ENCODE results near the gene TRABD2B.

Gene TRABD2B

DNA sequence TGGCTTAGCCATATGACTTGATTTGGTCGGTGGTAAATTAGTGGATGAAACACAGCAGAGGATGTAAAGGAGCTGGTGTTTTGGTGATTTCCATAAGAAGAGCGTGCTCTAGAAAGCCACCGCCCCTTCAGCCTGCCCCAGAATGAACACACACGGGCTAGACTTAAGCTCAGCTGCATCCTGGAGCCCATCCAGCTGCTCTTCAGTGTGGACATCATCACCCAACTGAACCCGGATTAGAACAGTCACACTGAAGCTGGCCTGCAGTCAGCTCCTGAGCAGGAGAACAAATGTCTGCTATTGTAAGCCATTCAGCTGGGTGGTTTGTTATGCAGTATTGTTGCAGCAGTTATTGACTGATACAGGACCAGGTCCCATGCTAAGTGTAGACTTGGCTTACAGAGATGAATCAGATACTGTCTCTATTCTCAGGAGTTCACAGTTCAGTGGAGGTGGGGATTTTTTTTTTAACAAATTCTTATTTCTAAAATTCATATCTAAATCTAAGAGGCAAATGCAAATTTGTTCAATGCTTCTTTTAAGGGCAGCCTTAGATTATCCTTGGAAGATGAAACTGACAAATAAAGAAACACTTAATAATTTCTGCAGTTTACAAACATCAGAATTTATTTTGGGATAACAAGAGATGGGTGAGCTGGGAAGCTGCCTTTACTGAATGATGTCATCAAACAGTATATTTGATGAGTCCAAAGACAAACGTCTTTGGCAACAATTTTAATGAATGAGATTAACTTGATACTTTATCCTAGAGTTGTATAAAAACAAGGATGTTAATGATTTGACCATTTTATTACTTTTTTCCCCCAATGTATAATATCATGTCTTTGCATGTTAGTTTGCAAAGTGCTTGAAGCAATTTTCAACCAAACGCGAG is 251.2 kb downstream of the TRABD2B start:
- in situ Hi-C loops (cut with HindIII; ENCODE audit: low sequenced_read_pairs): no loop called here
- H3K4me3 ChIP-seq (ENCODE audit: low read depth, low read length): no peak overlapping the region
- TF ChIP-seq, protein P1, sequence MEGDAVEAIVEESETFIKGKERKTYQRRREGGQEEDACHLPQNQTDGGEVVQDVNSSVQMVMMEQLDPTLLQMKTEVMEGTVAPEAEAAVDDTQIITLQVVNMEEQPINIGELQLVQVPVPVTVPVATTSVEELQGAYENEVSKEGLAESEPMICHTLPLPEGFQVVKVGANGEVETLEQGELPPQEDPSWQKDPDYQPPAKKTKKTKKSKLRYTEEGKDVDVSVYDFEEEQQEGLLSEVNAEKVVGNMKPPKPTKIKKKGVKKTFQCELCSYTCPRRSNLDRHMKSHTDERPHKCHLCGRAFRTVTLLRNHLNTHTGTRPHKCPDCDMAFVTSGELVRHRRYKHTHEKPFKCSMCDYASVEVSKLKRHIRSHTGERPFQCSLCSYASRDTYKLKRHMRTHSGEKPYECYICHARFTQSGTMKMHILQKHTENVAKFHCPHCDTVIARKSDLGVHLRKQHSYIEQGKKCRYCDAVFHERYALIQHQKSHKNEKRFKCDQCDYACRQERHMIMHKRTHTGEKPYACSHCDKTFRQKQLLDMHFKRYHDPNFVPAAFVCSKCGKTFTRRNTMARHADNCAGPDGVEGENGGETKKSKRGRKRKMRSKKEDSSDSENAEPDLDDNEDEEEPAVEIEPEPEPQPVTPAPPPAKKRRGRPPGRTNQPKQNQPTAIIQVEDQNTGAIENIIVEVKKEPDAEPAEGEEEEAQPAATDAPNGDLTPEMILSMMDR (IDR thresholded peaks at IDR 0.05; ENCODE audit: low read depth, low read length): no peak
- no peak for DNase-seq (ENCODE audit: low read depth, low spot score)

DNA sequence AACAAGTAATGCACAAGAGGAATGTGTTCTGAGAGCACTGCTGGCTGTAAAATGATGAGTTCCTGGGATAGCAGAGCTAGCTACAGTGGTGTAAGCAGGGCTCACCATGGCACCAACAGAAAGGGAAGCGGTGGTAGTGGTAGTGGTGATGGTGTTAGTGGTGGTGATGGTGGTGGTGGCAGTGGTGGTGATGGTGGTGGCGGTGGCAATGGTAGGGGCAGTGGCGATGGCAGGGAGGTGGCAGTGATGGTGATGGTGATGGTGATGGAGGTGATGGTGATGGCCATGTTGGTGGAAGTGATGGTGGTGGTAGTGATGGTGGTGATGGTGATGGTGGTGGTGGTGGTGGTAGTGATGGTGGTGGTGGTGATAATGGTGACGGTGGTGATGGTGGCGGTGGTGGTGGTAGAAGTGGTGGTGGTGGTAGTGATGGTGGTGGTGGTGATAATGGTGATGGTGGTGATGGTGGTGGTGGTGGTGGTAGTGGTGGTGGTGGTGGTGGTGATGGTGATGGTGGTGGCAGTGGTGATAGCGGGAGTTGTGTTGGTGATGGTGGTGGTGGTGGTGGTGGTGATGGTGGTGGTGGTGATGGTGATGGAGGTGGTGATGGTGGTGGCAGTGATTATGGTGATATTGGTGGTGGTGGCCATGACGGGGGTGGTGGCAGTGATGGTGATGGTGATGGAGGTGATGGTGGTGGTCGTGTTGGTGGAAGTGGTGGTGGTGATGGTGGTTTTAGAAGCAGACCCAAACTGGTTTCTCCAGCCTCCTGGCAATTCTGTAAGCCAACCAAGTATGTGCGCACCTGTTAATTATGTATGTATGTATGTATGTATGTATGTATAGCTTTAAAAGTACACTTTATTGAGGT is 254.1 kb downstream of the TRABD2B start:
- DNase-seq (ENCODE audit: low read depth, low spot score): no peak
- TF ChIP-seq, protein P1 (IDR thresholded peaks at IDR 0.05; ENCODE audit: low read depth, low read length): no peak
- in situ Hi-C loops (cut with HindIII; ENCODE audit: low sequenced_read_pairs): no loop called here
- no peak overlapping the region for H3K4me3 ChIP-seq (ENCODE audit: low read depth, low read length)

DNA sequence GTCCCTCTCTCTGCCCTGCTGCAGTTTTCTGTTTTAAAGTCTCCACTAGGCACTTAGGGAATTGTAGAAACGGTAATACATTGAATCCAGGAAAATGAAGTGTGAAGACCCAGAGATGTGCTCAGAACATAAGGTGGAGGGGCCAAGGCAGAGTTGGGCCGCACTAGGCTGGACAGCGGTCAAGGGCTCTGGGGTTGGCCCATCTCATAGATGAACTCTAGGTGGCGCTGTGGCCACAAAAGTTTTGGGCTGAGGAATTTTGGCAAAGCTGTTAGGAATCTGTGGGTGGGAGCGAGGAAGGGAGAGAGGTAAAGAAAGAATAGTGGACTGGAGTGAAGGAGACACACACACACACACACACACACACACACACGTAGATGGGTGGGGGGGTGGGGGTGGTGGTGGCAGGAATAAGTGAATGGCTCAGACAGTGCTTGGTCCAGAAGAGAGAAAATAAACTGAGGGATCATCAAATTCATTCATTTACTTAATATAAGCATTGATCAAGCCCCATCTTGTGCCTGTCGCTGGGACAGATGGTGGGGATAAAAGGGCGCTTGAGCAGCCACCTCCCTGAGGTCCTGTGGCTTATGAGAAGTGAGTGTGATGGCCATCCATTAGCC is 258.5 kb downstream of the TRABD2B start:
- peak; percentile 15 for DNase-seq (ENCODE audit: low read depth, low spot score)
- no peak overlapping the region for H3K4me3 ChIP-seq (ENCODE audit: low read depth, low read length)
- TF ChIP-seq, protein P1 (IDR thresholded peaks at IDR 0.05; ENCODE audit: low read depth, low read length): peak; percentile 75
- in situ Hi-C loops (cut with HindIII; ENCODE audit: low sequenced_read_pairs): no loop called here

DNA sequence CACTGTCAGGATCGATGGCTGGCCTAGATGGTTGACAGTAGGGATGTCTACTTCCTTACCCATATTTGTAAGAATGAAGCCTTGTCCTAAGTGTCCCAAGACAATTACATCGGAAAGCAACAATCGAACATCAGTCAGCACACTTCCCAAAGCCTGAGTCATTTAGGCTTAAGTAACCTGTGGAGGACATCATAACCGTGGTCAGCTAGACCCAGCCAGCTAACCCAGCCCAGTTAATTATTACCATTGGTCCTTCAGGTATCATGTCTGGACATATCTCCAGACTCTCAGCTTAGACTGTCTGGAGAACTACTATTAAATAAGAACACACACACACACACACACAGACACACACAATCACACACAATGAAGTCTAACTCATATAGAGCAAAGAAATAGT is 264.7 kb downstream of the TRABD2B start:
- H3K4me3 ChIP-seq (ENCODE audit: low read depth, low read length): no peak overlapping the region
- no peak for DNase-seq (ENCODE audit: low read depth, low spot score)
- in situ Hi-C loops (cut with HindIII; ENCODE audit: low sequenced_read_pairs): no loop called here
- TF ChIP-seq, protein P1 (IDR thresholded peaks at IDR 0.05; ENCODE audit: low read depth, low read length): no peak

DNA sequence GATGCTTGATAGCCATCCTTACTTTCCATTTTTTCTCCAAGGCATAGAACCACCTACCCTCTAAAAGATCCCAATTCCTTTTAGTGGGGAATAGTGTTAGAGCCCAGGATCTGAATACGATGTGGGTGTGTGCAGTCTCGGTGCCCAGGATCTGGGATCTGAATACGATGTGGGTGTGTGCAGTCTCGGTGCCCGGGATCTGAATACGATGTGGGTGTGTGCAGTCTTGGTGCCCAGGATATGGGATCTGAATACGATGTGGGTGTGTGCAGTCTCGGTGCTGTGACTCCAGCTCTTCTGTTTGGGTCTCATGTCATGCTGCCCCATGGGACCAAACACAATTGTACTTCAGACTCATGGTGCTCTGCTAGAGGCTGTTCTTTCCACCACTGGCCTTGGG is 265.5 kb downstream of the TRABD2B start:
- in situ Hi-C loops (cut with HindIII; ENCODE audit: low sequenced_read_pairs): no loop called here
- H3K4me3 ChIP-seq (ENCODE audit: low read depth, low read length): no peak overlapping the region
- TF ChIP-seq, protein P1 (IDR thresholded peaks at IDR 0.05; ENCODE audit: low read depth, low read length): no peak
- no peak for DNase-seq (ENCODE audit: low read depth, low spot score)

DNA sequence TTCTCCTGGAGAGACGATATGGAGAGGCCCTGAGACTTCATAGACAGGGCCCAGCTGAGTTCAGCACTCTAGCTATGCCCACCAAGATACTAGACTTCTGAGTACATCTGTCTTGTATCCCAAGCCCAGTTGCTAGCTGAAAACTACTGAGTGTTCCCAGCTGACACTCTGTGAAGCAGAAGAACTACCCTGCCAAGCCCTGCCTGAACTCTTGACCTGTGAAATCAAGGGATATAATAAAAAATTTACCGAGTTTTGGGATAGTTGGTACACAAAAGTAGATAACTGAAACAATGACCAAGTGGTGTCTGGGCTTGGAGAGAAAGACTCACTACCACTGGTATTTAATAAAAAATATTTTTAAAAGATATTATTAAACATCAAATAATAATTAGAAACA is 267.5 kb downstream of the TRABD2B start:
- no peak for DNase-seq (ENCODE audit: low read depth, low spot score)

More for the DNA sequence above, 267.5 kb downstream of the TRABD2B start:
- H3K4me3 ChIP-seq (ENCODE audit: low read depth, low read length): no peak overlapping the region
- TF ChIP-seq, protein P1 (IDR thresholded peaks at IDR 0.05; ENCODE audit: low read depth, low read length): no peak
- in situ Hi-C loops (cut with HindIII; ENCODE audit: low sequenced_read_pairs): no loop called here

Data from astrocyte of the spinal cord (primary cell).